ENCODE data around the gene ILKAP.

- TF ChIP-seq CTCF (IDR thresholded peaks at IDR 0.05; ENCODE audit: insufficient read depth, low read length), result peak; percentile 35
- TF ChIP-seq POLR2AphosphoS5 (IDR thresholded peaks at IDR 0.05; ENCODE audit: low read depth), result no peak
Measured at GRCh38 chr2:238139196-238140039, 64.1 kb downstream of the ILKAP start.
